ENCODE results near the gene HDAC4. TPM values are rescaled to one million over a fixed set of nuclear protein-coding genes. Genes with fewer than 3 reads are reported as not detected.

The HDAC4 gene
- total and polyA plus RNA-seq, 2 of the 8 experiments (the other 6 are each of a cell fraction or from before 2014, with no cell fraction given): 15.4 to 31.5 TPM

DNA sequence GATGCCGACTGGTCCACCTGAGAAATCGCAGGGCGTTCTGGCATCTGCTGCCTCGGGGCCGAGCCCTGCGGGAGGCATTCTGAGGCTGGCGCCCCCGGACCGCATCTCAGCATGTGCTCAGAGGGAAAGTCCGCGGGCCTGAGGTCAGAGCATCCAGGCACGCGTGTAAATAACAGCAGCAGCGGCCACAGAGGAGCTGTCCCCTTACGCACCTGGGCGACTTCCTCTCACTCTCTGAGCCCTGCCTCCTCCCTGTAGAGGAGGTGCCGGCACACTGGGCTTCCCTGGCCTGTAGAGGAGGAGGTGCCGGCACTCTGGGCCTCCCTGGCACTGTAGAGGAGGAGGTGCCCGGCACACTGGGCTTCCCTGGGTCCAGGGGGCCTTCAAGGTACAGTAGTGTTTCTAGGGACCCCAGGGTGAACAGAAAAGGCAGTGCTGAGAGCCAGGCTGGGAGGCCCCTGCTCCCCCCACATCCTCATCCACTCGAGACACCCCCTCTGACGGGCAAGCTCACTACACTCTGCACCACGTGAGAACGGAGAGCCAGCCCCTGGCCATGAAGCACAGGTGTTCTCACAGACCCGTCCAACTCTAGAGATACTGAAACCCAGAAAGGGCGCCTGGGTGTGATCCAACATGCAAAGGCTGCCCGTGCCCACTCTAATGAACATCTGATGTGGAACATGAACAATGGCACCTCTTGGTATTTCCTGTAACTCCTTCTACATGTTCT lies 263.5 kb downstream of the HDAC4 start (continued):
- no peak for TF ChIP-seq JUND (IDR thresholded peaks at IDR 0.05; ENCODE audit: low read length)

Data from H1 (cell line).